Stimulated activated CD8-positive, alpha-beta memory T cell treated with anti-CD3 and anti-CD28 coated beads, Interleukin-12 subunit alpha, Interleukin-12 subunit beta, amount 100 ng/mL, for 4 hours (primary cell): ENCODE data around the gene MYO3B.
"Not testable (repeated sequence)": the region's sequence is repeated elsewhere in the genome, so short reads cannot be mapped to it uniquely, and the experiment has no call there.

Experiments
- DNase-seq: peaks from one replicate; pipeline ENCODE4 v3.0.0-alpha.2; 2020; ENCODE audit warnings: low read depth

MYO3B gene

GRCh38 chr2:170509452-170510193, 331.7 kb downstream of the MYO3B start:
- DNase-seq, result no peak

GRCh38 chr2:170512266-170512665, 334.3 kb downstream of the MYO3B start:
- no peak for DNase-seq

GRCh38 chr2:170514140-170514539, 336.2 kb downstream of the MYO3B start:
- DNase-seq, result no peak

- no peak for DNase-seq
Observed at GRCh38 chr2:170517538-170517937, 339.6 kb downstream of the MYO3B start.

- DNase-seq, result no peak
Observed at GRCh38 chr2:170518911-170519310, 341.0 kb downstream of the MYO3B start.

GRCh38 chr2:170521299-170521698, 343.4 kb downstream of the MYO3B start:
- no peak for DNase-seq

GRCh38 chr2:170523506-170523905, 345.6 kb downstream of the MYO3B start:
- no peak for DNase-seq

- DNase-seq, result no peak
Observed at GRCh38 chr2:170524828-170525565, 347.1 kb downstream of the MYO3B start.

- no peak for DNase-seq
Observed at GRCh38 chr2:170525566-170525900, 347.6 kb downstream of the MYO3B start.

GRCh38 chr2:170530284-170530745, 352.4 kb downstream of the MYO3B start:
- no peak for DNase-seq

- no peak for DNase-seq
Observed at GRCh38 chr2:170530803-170531564, 353.0 kb downstream of the MYO3B start.

- DNase-seq, result no peak
Observed at GRCh38 chr2:170531876-170532275, 353.9 kb downstream of the MYO3B start.

- no peak for DNase-seq
Observed at GRCh38 chr2:170533156-170533555, 355.2 kb downstream of the MYO3B start.

GRCh38 chr2:170535552-170535951, 357.6 kb downstream of the MYO3B start:
- no peak for DNase-seq

GRCh38 chr2:170544817-170545216, 366.9 kb downstream of the MYO3B start:
- DNase-seq, result no peak

GRCh38 chr2:170548304-170548703, 370.4 kb downstream of the MYO3B start:
- no peak for DNase-seq

GRCh38 chr2:170550501-170550900, 372.6 kb downstream of the MYO3B start:
- no peak for DNase-seq

- not testable (repeated sequence) for DNase-seq
Observed at GRCh38 chr2:170551899-170552298, 374.0 kb downstream of the MYO3B start.

- DNase-seq, result no peak
Observed at GRCh38 chr2:170553748-170554147, 375.8 kb downstream of the MYO3B start.

- DNase-seq, result no peak
Observed at GRCh38 chr2:170554278-170554955, 376.5 kb downstream of the MYO3B start.

- no peak for DNase-seq
Observed at GRCh38 chr2:170562928-170563327, 385.0 kb downstream of the MYO3B start.

- no peak for DNase-seq
Observed at GRCh38 chr2:170563401-170563800, 385.5 kb downstream of the MYO3B start.
